Stimulated activated CD8-positive, alpha-beta memory T cell treated with anti-CD3 and anti-CD28 coated beads, Interleukin-2, amount 100 ng/mL, for 1 hour (primary cell): ENCODE data around the gene DOCK10.
"Not testable (repeated sequence)": the region's sequence is repeated elsewhere in the genome, so short reads cannot be mapped to it uniquely, and the experiment has no call there.

Source experiments
- DNase-seq, 2 donors: peaks; one replicate each; pipeline ENCODE4 v3.0.0-alpha.2; 2020; ENCODE audit warnings: low read depth in 2 of 2

The DOCK10 gene

GRCh38 chr2:224922142-224922727 is 120.0 kb downstream of the DOCK10 start:
- no peak for DNase-seq

- no peak for DNase-seq
These were observed 122.7 kb downstream of the DOCK10 start for GRCh38 chr2:224919472-224920110.

DNA sequence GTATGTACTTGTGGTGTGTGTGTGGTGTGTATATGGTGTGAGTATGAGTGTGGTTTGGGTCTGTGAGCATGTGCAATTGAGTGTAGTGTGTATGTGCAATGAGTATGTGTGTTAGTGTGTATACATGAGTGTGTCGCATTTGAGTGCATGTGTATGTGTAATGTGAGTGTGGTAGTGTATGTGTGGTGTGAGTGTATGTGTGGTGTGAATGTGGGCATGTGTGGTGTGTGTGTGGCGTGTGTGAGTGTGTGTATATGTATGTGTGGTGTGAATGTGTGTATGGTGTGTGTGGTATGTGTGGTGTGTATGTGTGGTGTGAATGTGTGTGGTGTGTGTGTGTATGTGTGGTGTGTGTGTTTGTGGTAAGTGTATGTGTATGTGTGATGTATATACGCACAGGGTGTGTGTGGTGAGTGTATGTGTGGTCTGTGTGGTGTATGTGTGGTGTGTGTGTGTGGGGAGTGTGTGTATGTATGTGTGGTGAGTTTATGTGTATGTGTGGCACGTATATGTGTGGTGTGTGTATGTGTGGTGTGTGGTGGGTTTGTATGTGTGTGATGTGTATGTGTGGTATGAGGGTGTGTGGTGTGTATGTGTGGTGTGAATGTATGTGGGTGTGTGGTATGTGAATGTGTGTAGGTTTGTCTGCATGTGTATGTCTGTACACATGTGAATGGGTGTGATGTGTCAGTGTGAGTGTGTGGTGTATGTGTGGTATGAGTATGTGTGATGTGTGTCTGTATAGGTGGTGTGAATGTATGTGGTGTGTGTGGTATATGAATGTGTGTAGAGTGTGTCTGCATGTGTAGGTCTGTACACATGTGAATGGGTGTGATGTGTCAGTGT is 123.4 kb downstream of the DOCK10 start:
- no peak for DNase-seq

DNA sequence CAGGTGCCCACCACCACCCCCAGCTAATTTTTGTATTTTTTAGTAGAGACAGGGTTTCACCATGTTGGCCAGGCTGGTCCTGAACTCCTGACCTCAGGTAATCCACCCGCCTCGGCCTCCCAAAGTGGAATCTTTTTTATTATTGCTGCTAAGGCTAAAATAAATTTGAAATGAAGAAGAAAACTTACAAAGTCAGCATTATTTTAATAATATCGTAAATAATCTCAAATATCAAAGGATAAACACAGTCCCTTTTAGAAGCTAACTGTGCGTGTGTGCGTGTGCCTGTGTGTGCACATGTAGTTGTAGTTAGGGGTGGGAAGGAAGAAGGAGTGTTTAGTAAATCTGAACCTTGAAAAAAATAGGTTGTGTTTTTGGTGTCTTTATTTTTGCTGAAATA is 125.0 kb downstream of the DOCK10 start:
- DNase-seq, result not testable (repeated sequence)

- no peak for DNase-seq
These were observed 127.1 kb downstream of the DOCK10 start for GRCh38 chr2:224915136-224915535.

- DNase-seq, result no peak
These were observed 131.7 kb downstream of the DOCK10 start for GRCh38 chr2:224910574-224910925.

DNA sequence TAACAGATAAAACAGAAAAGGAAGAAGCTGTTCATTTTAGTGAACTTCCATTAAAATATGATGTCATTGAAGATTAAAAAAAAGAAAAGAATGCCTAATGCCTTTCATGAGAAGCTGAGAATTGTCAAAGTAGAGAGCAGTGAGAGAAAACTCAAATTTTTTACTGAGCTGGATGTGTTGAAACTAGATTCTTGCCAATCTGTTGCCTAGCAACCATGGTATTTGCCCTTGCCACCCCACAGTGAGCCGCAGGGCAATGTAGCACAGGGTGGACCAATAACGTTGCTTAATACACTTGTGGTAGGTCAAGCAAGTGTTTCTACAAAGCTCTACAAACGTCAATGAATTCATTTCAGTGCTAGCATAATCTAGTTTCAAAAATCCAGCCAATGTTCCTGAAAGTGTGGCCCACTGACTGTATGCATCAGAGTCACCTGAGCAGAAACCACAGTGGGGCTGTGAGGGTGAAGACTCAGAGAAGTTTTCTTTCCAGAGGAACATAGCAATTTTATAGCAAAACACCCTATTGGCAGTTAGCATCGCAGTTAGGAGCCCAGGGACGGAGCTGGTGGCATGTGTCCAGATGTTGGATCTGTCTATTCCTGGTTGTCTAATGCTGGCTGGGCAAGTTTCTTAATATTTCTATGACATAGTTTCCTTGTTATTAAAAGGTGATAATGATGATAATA is 132.2 kb downstream of the DOCK10 start:
- DNase-seq, result no peak

- DNase-seq, result no peak
These were observed 133.4 kb downstream of the DOCK10 start for GRCh38 chr2:224908818-224909217.

GRCh38 chr2:224904381-224904780 is 137.9 kb downstream of the DOCK10 start:
- no peak for DNase-seq

DNA sequence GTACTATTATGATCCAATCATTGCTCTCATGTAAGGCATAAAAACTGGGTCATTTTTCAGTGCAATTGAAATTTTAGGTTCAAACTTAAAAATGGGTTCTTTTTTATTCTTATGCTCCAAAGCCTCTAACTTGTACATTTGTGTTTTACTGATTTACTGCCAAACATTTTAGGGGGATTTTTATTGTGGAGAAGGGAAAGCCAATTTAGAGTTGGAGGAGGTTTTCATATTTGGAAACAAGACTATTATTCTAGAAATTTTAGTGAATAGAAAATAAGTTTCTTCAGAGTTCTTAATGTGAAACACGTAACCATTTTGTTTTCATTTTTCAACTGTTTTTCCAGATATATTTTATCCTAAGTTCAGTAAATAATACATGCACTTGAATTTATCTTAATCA is 138.6 kb downstream of the DOCK10 start:
- DNase-seq, result no peak

DNA sequence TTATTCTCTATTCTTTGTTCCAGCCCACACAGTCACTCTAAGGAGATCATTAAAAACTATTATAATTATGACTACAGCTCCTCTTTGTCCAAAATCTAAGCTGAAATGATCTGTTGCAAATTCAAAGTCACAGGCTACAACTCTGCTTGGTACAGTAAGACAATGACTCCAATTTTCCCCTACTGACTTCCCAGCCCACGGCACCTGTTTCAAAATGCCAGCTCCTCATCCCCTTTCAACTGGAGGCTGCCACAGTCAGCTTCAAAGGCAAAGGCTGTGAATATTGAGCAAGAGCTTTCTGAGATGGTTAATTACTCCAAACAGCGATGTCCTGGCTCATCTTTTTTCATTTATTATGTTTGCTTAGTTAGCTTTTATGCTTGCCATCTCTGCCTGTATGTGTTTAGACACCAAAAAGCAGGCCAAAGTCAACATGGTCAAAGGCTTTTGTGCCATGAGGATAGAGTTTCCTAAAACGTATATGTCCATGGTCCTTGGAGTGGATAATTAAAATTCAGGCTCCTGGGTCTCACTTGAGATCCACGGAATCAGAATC is 141.1 kb downstream of the DOCK10 start:
- DNase-seq, result no peak

DNA sequence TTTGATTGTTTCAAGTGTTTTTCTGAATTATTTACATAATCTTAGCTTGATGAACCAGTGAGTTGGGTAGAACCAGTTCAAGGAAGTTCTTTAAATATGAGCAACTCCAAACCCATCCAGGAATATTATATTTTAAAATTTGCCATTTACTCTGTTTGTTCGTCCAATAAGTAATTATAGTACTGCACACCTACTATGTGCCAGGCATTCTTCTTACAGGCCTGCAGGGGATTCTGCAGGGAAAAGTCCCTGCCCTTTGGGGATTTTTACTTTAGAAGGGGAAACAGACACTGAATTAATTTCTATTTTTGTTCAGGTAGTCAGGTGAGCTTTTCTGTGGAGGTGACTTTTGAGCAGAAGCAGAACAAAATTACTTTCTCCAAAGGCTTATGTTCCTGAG is 146.9 kb downstream of the DOCK10 start:
- DNase-seq, result no peak

GRCh38 chr2:224894356-224894755 is 147.9 kb downstream of the DOCK10 start:
- DNase-seq, result no peak

DNA sequence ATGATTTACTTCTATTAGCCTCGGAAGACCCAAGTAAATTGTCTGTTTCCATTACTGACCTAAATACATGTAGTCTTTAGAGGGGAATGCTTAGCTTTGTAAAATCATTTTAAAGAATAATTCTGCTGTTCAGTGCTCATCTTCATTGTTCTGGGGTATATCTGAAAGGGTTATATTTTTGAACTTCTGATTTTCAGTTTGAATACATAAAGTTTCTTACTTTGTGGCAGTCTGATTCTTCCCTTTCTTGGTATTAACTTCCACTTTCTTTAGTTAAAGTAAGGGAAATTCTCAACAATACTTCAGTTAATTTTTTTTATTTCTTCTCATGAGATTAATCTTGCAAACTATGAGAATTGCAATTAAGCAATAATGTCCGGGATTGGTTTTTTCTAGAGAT is 148.4 kb downstream of the DOCK10 start:
- no peak for DNase-seq

- no peak for DNase-seq
These were observed 149.6 kb downstream of the DOCK10 start for GRCh38 chr2:224892574-224893204.

- DNase-seq, result no peak
These were observed 151.9 kb downstream of the DOCK10 start for GRCh38 chr2:224890372-224890771.

DNA sequence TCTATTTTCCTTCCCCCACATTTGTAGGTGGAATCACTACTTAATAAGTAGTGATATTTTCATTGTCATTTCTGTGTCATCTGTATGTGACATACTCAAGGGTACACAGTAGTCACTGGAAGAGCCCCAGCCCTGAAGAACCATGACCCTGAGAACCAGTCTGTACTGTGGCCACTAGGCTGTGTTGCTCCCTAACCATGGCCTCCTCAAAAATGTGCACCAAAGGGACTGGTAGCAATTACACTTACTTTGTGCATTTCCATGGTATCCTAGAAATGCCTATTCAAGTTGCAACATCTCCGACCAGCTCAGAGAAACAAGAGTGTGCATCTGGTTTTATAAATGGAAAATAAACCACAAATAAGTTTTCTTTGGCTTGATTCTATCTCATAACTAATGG is 155.1 kb downstream of the DOCK10 start:
- no peak for DNase-seq

- no peak for DNase-seq
These were observed 156.3 kb downstream of the DOCK10 start for GRCh38 chr2:224885836-224886547.

DNA sequence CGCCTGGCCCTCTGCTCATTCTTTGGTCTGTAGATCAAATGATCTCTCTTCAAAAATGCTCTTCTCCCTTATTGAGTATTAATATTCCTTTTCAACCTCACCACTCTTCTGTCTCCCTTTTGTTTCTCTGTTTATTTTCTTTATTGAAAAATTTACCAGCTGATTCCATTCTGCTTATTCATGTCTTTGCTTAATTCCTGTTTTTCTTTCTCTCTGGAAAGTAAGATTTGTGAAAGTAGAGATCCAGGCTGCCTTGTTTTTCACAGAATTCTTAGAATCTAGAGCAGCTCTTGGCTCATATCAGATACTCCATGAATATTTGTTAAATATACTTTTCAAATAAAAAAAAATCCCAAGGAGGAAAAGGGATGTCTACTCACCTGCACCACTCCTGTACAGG is 157.0 kb downstream of the DOCK10 start:
- no peak for DNase-seq

GRCh38 chr2:224884188-224884587 is 158.1 kb downstream of the DOCK10 start:
- no peak for DNase-seq

GRCh38 chr2:224883700-224884099 is 158.6 kb downstream of the DOCK10 start:
- DNase-seq, result no peak
